HG02938 (cell line): Measurements from ENCODE around the gene ACTL8.

Experiments used
- ATAC-seq: cut with Tn5 transposase; IDR thresholded peaks from one replicate; pipeline ENCODE4 v1.9.1; 2021; ENCODE audit warnings: mild to moderate bottlenecking, moderate library complexity; ENCODE audit not compliant: unreplicated experiment

ACTL8 gene

DNA sequence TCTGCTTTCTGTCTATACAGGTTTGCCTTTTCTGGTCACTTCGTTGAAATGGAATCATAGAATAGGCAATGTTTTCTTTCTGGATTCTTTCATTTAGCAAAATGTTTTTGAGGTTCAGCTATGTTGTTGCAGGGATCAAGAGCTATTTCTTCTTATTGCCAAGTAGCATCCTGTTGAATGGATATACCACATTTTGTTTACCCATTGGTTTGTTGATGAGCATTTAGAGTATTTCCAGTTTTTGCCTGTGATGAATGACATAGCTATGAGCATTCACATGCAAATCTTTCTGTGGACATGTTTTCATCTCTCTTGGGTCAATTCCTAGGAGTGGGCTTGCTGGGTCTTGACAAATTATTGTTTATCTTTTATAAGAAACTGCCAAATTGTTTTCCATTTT is 115.5 kb downstream of the ACTL8 start:
- no peak for ATAC-seq

DNA sequence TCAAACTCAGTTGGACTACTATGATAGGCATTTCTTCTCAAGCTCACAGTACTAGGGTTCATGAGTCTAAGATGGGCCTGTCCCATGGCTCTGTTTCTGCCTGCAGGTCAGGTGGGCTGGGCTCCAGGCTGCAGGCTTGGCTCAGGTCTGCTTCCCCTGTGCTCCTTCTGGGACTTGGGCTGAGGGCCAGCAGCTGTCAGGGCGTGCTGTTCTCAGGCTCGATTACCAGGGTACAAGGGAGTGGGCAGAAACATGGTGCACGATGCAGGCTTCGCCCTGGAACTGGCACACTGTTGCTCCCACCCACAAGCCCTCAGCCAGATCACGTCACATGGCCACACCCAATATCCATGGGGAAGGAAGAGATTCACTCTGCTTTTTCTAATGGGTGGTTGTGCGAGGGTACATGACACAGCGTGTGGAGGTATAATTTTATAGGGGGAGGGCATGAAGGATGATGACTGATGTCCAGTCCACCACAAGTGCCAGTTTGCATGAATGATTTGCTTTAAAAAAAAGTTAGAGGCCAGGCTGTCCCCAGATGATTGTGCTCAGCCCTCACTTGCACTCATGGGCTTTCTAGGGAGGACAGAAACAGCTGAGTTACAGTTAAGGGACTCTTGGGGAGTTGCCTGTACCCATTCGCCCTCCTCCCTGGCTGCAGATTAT is 118.0 kb downstream of the ACTL8 start:
- ATAC-seq = no peak

DNA sequence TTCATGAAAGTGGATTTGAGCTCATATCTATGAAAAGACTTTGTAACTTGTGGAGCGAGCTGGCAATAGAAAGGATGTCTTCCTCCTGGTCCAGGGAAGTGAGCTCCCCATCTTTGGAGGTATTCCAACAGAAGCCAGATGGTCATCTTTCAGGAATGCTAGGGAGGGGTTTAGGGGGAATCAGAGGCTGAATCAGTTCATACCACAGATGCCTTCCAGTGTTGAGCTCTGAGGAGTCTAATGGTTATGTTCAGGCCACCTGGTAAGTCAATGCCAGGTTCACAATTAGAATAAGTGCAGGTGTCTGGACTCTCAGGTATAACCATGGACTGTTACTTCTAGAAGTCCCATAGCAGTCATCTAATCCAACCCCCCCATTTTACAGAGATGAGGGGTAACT is 119.1 kb downstream of the ACTL8 start:
- ATAC-seq = no peak

DNA sequence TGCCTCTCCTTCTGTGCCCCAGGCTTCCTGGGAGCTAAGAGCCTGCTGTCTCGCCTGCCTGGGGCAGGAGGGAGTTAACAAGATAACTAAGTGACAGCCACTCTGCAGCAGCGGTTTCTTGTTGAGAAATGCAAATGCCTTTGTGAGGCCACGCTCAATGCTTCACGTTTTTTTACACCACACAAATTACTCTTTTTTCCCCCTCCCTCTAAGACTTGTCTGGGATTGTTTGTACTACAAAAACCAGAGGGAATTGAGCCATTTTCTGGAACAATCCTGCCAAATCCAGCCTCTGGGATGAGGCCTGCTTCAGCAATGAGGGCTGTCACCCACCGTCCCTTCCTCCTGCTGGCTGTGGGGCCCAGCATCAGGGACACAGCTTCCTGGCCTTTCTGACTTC is 119.6 kb downstream of the ACTL8 start:
- no peak for ATAC-seq

DNA sequence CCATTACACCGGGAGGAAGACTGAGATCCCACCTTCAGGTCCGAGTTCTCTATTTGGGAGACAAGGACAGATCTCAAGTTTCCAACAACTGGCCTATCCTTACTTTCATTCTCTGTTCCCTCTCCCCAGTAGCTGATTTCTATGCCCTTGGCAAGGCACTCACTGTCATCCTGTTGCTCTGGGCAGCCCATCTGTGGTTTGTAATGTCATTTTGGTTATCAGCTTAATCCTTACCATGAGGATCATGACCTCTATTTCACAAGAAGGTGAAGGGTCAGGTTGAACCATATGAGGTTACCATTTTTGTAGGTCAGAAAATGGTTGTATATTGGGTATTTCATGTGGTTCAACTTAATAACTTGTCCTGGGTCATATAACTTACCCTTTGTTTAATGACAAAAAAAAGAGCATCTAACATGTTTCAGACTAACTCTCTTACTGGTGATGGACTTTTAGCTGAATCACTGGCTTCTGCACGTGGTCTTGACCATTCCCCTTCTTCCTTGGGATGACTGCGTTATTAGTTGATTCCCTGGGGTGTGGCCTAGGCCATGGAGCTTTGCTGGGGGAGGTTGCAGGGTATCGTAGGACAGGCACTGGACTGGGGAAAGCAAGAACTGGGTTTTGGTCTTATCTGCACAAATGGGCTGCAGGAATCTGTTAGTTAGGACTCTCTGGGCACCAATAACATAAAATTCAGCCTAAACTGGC is 120.2 kb downstream of the ACTL8 start:
- no peak for ATAC-seq

DNA sequence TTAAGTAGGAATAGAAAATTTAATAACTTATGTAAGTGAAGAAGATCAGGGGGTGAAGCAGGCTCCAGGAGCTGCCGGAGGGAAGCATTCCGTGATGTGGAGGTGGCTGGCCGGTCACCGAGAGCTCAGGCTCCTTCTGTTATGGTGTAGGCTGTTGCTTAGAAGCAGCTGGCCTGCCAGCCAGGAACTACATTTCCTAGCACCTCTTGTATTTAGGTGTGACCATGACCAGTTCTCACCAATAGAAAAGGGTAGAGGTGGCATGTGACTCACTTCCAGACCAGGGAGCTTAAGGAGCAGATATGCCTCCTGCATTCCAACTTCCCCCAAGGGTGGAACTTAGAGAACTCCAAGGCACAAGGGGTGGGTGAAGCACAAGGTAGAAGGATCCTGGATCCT is 120.7 kb downstream of the ACTL8 start:
- no peak for ATAC-seq
